ENCODE measurements around the gene LPIN1. TPM values are rescaled to one million over a fixed set of nuclear protein-coding genes. Genes with fewer than 3 reads are reported as not detected.
A peak's percentile ranks its signal among the peaks of the same experiment; 100 is the strongest.

LPIN1 gene
- total RNA-seq, 1 donor from 2014 or later = 43.9 TPM

- no peaks in the 10 kb centered on the region for H3K4me1 Mint-ChIP-seq
- H3K4me3 Mint-ChIP-seq = no peak overlapping the region
- H3K9me3 Mint-ChIP-seq = no peaks in the 10 kb centered on the region
- peaks cover 31% of the 10 kb centered on the region for H3K36me3 Mint-ChIP-seq (ENCODE audit: low read depth)
- no peak for TF ChIP-seq CTCF (conservative IDR thresholded peaks at IDR 0.05)
- no peaks in the 10 kb centered on the region for H3K27me3 Mint-ChIP-seq (ENCODE audit: low read depth)
- H3K27ac Mint-ChIP-seq (ENCODE audit: unreplicated experiment) = no peak overlapping the region
- DNase-seq (ENCODE audit: low read depth, low spot score) = no peak
Measured at GRCh38 chr2:11770531-11771188, 24.2 kb downstream of the LPIN1 start.

- no peaks in the 10 kb centered on the region for H3K9me3 Mint-ChIP-seq
- no peak for DNase-seq (ENCODE audit: low read depth, low spot score)
- H3K27me3 Mint-ChIP-seq (ENCODE audit: low read depth) = no peaks in the 10 kb centered on the region
- H3K36me3 Mint-ChIP-seq (ENCODE audit: low read depth) = peaks cover 23% of the 10 kb centered on the region
- no peak overlapping the region for H3K4me3 Mint-ChIP-seq
- no peak overlapping the region for H3K27ac Mint-ChIP-seq (ENCODE audit: unreplicated experiment)
- TF ChIP-seq CTCF (conservative IDR thresholded peaks at IDR 0.05) = no peak
- H3K4me1 Mint-ChIP-seq = no peaks in the 10 kb centered on the region
Measured at GRCh38 chr2:11771971-11772615, 25.7 kb downstream of the LPIN1 start.

- Mint-ChIP-seq H3K27me3 (ENCODE audit: low read depth) (no peaks in the 10 kb centered on the region), H3K27ac (ENCODE audit: unreplicated experiment) (peak overlapping the region; percentile 35), H3K4me3 (no peak overlapping the region), H3K36me3 (ENCODE audit: low read depth) (peaks cover 22% of the 10 kb centered on the region), H3K4me1 (peaks cover under 1% of the 10 kb centered on the region), H3K9me3 (no peaks in the 10 kb centered on the region)
- no peak for DNase-seq (ENCODE audit: low read depth, low spot score)
- no peak for TF ChIP-seq CTCF (conservative IDR thresholded peaks at IDR 0.05)
Measured at GRCh38 chr2:11773111-11773510, 26.7 kb downstream of the LPIN1 start.

GRCh38 chr2:11773747-11774525 is 27.5 kb downstream of the LPIN1 start:
- Mint-ChIP-seq H3K9me3 (no peaks in the 10 kb centered on the region), H3K27me3 (ENCODE audit: low read depth) (no peaks in the 10 kb centered on the region), H3K36me3 (ENCODE audit: low read depth) (peaks cover 18% of the 10 kb centered on the region), H3K4me3 (no peak overlapping the region), H3K27ac (ENCODE audit: unreplicated experiment) (no peak overlapping the region), H3K4me1 (peaks cover 8% of the 10 kb centered on the region)
- TF ChIP-seq CTCF (conservative IDR thresholded peaks at IDR 0.05) = no peak
- DNase-seq (ENCODE audit: low read depth, low spot score) = no peak

- H3K4me1 Mint-ChIP-seq = peaks cover 14% of the 10 kb centered on the region
- peaks cover 16% of the 10 kb centered on the region for H3K36me3 Mint-ChIP-seq (ENCODE audit: low read depth)
- no peaks in the 10 kb centered on the region for H3K27me3 Mint-ChIP-seq (ENCODE audit: low read depth)
- no peak for TF ChIP-seq CTCF (conservative IDR thresholded peaks at IDR 0.05)
- no peak overlapping the region for H3K4me3 Mint-ChIP-seq
- DNase-seq (ENCODE audit: low read depth, low spot score) = no peak
- no peaks in the 10 kb centered on the region for H3K9me3 Mint-ChIP-seq
- H3K27ac Mint-ChIP-seq (ENCODE audit: unreplicated experiment) = no peak overlapping the region
Measured at GRCh38 chr2:11774600-11774999, 28.2 kb downstream of the LPIN1 start.
